HEK293 (cell line): ENCODE data around the gene WDR6.

Experiments used
- ZNF133 ChIP-seq: fragments of 450-650 bp; formaldehyde crosslinking; IDR thresholded peaks from 2 replicates; pipeline ENCODE4 v1.5.1; 2016; ENCODE audit warnings: missing biosample characterization, missing genetic modification characterization
- ZNF24 ChIP-seq: fragments of 450-650 bp; formaldehyde crosslinking; IDR thresholded peaks from 2 replicates; pipeline ENCODE4 v1.5.1; 2016; ENCODE audit warnings: missing biosample characterization, missing genetic modification characterization
- ZNF423 ChIP-seq: fragments of 450-650 bp; formaldehyde crosslinking; IDR thresholded peaks from 2 replicates; pipeline ENCODE4 v1.5.1; 2016; ENCODE audit warnings: missing biosample characterization, missing genetic modification characterization
- ZNF571 ChIP-seq: fragments of 450-650 bp; formaldehyde crosslinking; IDR thresholded peaks from 2 replicates; pipeline ENCODE4 v1.5.0; 2017; ENCODE audit warnings: missing biosample characterization, missing genetic modification characterization
- TF ChIP-seq, protein P1 (sequence below): fragments of 450-650 bp; formaldehyde crosslinking; IDR thresholded peaks from 2 replicates; pipeline ENCODE4 v1.5.1; 2016; ENCODE audit warnings: missing biosample characterization, missing genetic modification characterization
- TF ChIP-seq, protein P2 (sequence below): fragments of 450-650 bp; formaldehyde crosslinking; IDR thresholded peaks from 2 replicates; pipeline ENCODE4 v1.5.1; 2016; ENCODE audit warnings: missing biosample characterization, missing genetic modification characterization

DNA sequence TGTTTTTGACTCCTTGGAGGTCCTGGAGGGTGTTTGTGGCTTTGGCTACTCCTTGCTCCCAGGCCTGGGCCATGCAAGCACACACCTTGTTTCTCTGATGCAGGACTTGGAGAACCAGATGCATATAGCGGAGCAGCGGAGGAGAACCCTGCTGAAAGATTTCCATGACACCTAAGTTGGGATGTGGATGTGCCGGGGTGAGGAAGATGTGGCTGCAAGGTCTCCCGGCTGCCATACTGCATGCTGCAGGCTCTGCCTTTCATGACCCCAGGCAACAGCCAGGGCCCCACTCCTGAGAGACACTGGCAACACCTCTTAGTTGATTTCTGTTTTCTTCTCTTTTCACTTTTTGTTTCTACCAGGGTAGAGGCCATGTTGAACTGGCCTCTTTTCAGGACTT, 24.1 kb upstream of the WDR6 start:
- TF ChIP-seq, protein P1, sequence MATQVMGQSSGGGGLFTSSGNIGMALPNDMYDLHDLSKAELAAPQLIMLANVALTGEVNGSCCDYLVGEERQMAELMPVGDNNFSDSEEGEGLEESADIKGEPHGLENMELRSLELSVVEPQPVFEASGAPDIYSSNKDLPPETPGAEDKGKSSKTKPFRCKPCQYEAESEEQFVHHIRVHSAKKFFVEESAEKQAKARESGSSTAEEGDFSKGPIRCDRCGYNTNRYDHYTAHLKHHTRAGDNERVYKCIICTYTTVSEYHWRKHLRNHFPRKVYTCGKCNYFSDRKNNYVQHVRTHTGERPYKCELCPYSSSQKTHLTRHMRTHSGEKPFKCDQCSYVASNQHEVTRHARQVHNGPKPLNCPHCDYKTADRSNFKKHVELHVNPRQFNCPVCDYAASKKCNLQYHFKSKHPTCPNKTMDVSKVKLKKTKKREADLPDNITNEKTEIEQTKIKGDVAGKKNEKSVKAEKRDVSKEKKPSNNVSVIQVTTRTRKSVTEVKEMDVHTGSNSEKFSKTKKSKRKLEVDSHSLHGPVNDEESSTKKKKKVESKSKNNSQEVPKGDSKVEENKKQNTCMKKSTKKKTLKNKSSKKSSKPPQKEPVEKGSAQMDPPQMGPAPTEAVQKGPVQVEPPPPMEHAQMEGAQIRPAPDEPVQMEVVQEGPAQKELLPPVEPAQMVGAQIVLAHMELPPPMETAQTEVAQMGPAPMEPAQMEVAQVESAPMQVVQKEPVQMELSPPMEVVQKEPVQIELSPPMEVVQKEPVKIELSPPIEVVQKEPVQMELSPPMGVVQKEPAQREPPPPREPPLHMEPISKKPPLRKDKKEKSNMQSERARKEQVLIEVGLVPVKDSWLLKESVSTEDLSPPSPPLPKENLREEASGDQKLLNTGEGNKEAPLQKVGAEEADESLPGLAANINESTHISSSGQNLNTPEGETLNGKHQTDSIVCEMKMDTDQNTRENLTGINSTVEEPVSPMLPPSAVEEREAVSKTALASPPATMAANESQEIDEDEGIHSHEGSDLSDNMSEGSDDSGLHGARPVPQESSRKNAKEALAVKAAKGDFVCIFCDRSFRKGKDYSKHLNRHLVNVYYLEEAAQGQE (tag by site-specific recombination), result no peak
- TF ChIP-seq ZNF423 (tag by site-specific recombination) (no peak), ZNF24 (tag by site-specific recombination) (no peak), ZNF133 (tag by site-specific recombination) (no peak), ZNF571 (tag by site-specific recombination) (no peak)
- TF ChIP-seq, protein P2, sequence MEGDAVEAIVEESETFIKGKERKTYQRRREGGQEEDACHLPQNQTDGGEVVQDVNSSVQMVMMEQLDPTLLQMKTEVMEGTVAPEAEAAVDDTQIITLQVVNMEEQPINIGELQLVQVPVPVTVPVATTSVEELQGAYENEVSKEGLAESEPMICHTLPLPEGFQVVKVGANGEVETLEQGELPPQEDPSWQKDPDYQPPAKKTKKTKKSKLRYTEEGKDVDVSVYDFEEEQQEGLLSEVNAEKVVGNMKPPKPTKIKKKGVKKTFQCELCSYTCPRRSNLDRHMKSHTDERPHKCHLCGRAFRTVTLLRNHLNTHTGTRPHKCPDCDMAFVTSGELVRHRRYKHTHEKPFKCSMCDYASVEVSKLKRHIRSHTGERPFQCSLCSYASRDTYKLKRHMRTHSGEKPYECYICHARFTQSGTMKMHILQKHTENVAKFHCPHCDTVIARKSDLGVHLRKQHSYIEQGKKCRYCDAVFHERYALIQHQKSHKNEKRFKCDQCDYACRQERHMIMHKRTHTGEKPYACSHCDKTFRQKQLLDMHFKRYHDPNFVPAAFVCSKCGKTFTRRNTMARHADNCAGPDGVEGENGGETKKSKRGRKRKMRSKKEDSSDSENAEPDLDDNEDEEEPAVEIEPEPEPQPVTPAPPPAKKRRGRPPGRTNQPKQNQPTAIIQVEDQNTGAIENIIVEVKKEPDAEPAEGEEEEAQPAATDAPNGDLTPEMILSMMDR (tag by site-specific recombination), result no peak
